ENCODE data around the gene BBS2.

The BBS2 gene

GRCh38 chr16:56542039-56542438, 22.2 kb upstream of the BBS2 start:
- Mint-ChIP-seq H3K4me3 (no peak overlapping the region), H3K4me1 (ENCODE audit: low read depth) (no peaks in the 10 kb centered on the region), H3K36me3 (ENCODE audit: low read depth) (no peaks in the 10 kb centered on the region), H3K9me3 (peaks cover 8% of the 10 kb centered on the region), H3K27ac (no peak overlapping the region), H3K27me3 (ENCODE audit: low read depth) (peaks cover 25% of the 10 kb centered on the region)
- DNase-seq (ENCODE audit: low spot score) = no peak

GRCh38 chr16:56539656-56540055, 19.8 kb upstream of the BBS2 start:
- Mint-ChIP-seq H3K27me3 (ENCODE audit: low read depth) (peaks cover 25% of the 10 kb centered on the region), H3K27ac (no peak overlapping the region), H3K4me3 (no peak overlapping the region), H3K4me1 (ENCODE audit: low read depth) (no peaks in the 10 kb centered on the region), H3K36me3 (ENCODE audit: low read depth) (no peaks in the 10 kb centered on the region), H3K9me3 (peaks cover 8% of the 10 kb centered on the region)
- no peak for DNase-seq (ENCODE audit: low spot score)

- Mint-ChIP-seq H3K36me3 (ENCODE audit: low read depth) (no peaks in the 10 kb centered on the region), H3K9me3 (peaks cover 8% of the 10 kb centered on the region), H3K4me3 (no peak overlapping the region), H3K4me1 (ENCODE audit: low read depth) (no peaks in the 10 kb centered on the region), H3K27ac (no peak overlapping the region), H3K27me3 (ENCODE audit: low read depth) (peaks cover 20% of the 10 kb centered on the region)
- no peak for DNase-seq (ENCODE audit: low spot score)
These were observed 18.5 kb upstream of the BBS2 start for GRCh38 chr16:56538331-56538730.

DNA sequence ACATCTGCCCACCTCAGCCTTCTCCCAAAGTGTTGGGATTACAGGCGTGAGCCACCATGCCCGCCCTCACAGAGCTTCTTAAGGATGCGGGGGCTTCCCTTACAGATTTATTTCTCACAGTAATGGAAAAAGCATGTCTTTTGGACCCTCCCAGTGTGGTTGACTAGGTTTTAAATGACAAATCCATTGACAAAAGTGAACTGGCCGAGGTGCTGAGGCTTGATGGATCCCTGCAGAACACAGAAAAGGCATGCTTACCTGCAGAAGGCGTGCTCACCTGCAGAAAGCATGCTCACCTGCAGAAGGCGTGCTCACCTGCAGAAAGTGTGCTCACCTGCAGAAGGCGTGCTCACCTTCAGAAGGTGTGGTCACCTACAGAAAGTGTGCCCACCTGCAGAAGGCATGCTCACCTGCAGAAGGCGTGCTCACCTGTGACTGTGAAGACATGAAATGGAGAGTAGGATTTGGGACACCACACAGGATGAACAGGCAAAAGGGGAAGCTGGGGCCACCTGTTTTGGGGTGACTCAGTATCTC, 15.1 kb upstream of the BBS2 start:
- no peaks in the 10 kb centered on the region for H3K4me1 Mint-ChIP-seq (ENCODE audit: low read depth)
- no peaks in the 10 kb centered on the region for H3K36me3 Mint-ChIP-seq (ENCODE audit: low read depth)
- H3K27me3 Mint-ChIP-seq (ENCODE audit: low read depth) = peaks cover 22% of the 10 kb centered on the region
- H3K27ac Mint-ChIP-seq = no peak overlapping the region
- H3K4me3 Mint-ChIP-seq = no peak overlapping the region
- no peak for DNase-seq (ENCODE audit: low spot score)
- no peaks in the 10 kb centered on the region for H3K9me3 Mint-ChIP-seq

- Mint-ChIP-seq H3K27ac (no peak overlapping the region), H3K4me1 (ENCODE audit: low read depth) (no peaks in the 10 kb centered on the region), H3K4me3 (no peak overlapping the region), H3K27me3 (ENCODE audit: low read depth) (peaks cover 26% of the 10 kb centered on the region), H3K36me3 (ENCODE audit: low read depth) (no peaks in the 10 kb centered on the region), H3K9me3 (no peaks in the 10 kb centered on the region)
- DNase-seq (ENCODE audit: low spot score) = no peak
These were observed 12.9 kb upstream of the BBS2 start for GRCh38 chr16:56532714-56533113.

DNA sequence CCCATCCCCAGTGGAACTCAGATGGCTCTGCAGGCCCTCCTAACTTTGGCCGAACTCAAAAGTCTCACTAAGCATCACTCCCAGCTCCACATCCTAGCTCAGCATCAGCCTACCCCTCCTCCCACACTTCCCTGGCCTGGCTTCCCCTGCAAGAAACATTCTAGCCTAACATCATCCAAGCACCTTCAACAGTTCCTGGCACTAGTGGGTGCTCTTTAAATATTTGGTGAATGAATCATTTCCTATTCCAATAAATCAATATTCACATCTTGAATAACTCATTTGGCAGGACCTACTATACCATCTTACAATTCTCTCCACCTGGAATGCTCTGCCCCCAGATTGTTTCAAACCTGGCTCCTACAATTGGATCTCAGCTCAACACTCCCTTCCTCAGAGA, 11.0 kb upstream of the BBS2 start:
- Mint-ChIP-seq H3K27ac (no peak overlapping the region), H3K4me1 (ENCODE audit: low read depth) (no peaks in the 10 kb centered on the region), H3K36me3 (ENCODE audit: low read depth) (no peaks in the 10 kb centered on the region), H3K9me3 (no peaks in the 10 kb centered on the region), H3K27me3 (ENCODE audit: low read depth) (peaks cover 30% of the 10 kb centered on the region), H3K4me3 (no peak overlapping the region)
- DNase-seq (ENCODE audit: low spot score) = no peak

DNA sequence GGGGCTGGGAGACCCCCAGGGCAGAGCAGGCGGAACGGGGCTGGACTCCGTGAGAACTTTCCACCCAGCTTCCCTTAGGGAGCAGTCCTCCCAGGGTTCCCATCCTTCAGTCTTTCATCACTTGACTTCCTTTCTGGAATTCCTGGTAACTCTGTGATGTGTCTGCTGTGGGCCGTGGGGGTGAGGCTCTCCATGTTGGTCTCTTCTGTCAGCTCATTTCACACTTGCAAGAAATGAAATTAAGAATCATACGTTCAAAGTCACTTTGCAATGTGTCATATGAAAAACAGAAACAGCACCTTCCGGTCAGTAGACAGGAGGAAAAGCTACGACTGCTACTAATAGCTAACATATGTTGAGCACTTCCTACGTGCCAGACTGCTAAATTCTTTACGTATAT, 5.4 kb upstream of the BBS2 start:
- no peak overlapping the region for H3K27ac Mint-ChIP-seq
- no peak overlapping the region for H3K4me3 Mint-ChIP-seq
- no peak for DNase-seq (ENCODE audit: low spot score)
- peaks cover 21% of the 10 kb centered on the region for H3K27me3 Mint-ChIP-seq (ENCODE audit: low read depth)
- no peaks in the 10 kb centered on the region for H3K9me3 Mint-ChIP-seq
- peaks cover 6% of the 10 kb centered on the region for H3K4me1 Mint-ChIP-seq (ENCODE audit: low read depth)
- H3K36me3 Mint-ChIP-seq (ENCODE audit: low read depth) = no peaks in the 10 kb centered on the region

- Mint-ChIP-seq H3K27me3 (ENCODE audit: low read depth) (no peaks in the 10 kb centered on the region), H3K4me1 (ENCODE audit: low read depth) (peaks cover 8% of the 10 kb centered on the region), H3K4me3 (peak overlapping the region; percentile 76), H3K36me3 (ENCODE audit: low read depth) (no peaks in the 10 kb centered on the region), H3K27ac (peak overlapping the region; percentile 47), H3K9me3 (no peaks in the 10 kb centered on the region)
- DNase-seq (ENCODE audit: low spot score) = no peak
These were observed 390 bp upstream of the BBS2 start for GRCh38 chr16:56520251-56520577.

GRCh38 chr16:56518425-56518824, 1.4 kb downstream of the BBS2 start:
- Mint-ChIP-seq H3K4me3 (peak overlapping the region; percentile 76), H3K4me1 (ENCODE audit: low read depth) (peaks cover 13% of the 10 kb centered on the region), H3K9me3 (no peaks in the 10 kb centered on the region), H3K36me3 (ENCODE audit: low read depth) (no peaks in the 10 kb centered on the region), H3K27me3 (ENCODE audit: low read depth) (no peaks in the 10 kb centered on the region), H3K27ac (no peak overlapping the region)
- DNase-seq (ENCODE audit: low spot score) = no peak

- no peak overlapping the region for H3K4me3 Mint-ChIP-seq
- no peak overlapping the region for H3K27ac Mint-ChIP-seq
- no peaks in the 10 kb centered on the region for H3K27me3 Mint-ChIP-seq (ENCODE audit: low read depth)
- peaks cover 15% of the 10 kb centered on the region for H3K4me1 Mint-ChIP-seq (ENCODE audit: low read depth)
- H3K36me3 Mint-ChIP-seq (ENCODE audit: low read depth) = no peaks in the 10 kb centered on the region
- no peaks in the 10 kb centered on the region for H3K9me3 Mint-ChIP-seq
- no peak for DNase-seq (ENCODE audit: low spot score)
These were observed 2.6 kb downstream of the BBS2 start for GRCh38 chr16:56517206-56517605.

DNA sequence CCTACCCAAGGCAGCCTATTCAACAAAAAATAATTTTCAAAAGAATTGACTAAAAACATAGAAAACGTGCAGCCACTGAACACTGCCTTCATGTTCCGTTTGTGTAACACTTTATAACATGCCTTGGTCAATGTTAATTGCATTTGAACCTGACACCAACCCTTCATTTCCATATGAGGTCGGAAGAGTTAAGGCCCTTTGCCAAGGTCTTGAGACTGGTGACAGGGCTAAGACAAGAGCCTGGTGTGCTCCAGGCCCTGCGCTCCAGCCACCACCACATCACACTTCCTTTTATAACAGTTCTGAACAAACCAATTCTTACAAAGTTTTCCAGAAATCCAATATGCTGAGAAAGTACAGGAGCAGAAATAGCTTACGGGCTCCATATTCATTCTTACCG, 4.2 kb downstream of the BBS2 start:
- no peak for DNase-seq (ENCODE audit: low spot score)
- no peak overlapping the region for H3K27ac Mint-ChIP-seq
- H3K9me3 Mint-ChIP-seq = no peaks in the 10 kb centered on the region
- peaks cover 13% of the 10 kb centered on the region for H3K4me1 Mint-ChIP-seq (ENCODE audit: low read depth)
- peaks cover 4% of the 10 kb centered on the region for H3K36me3 Mint-ChIP-seq (ENCODE audit: low read depth)
- no peaks in the 10 kb centered on the region for H3K27me3 Mint-ChIP-seq (ENCODE audit: low read depth)
- H3K4me3 Mint-ChIP-seq = no peak overlapping the region

- no peak overlapping the region for H3K4me3 Mint-ChIP-seq
- H3K27ac Mint-ChIP-seq = no peak overlapping the region
- no peak for DNase-seq (ENCODE audit: low spot score)
- H3K36me3 Mint-ChIP-seq (ENCODE audit: low read depth) = peaks cover 4% of the 10 kb centered on the region
- H3K4me1 Mint-ChIP-seq (ENCODE audit: low read depth) = peaks cover 7% of the 10 kb centered on the region
- H3K9me3 Mint-ChIP-seq = no peaks in the 10 kb centered on the region
- H3K27me3 Mint-ChIP-seq (ENCODE audit: low read depth) = no peaks in the 10 kb centered on the region
These were observed 5.0 kb downstream of the BBS2 start for GRCh38 chr16:56514845-56515244.

- Mint-ChIP-seq H3K4me3 (no peak overlapping the region), H3K9me3 (no peaks in the 10 kb centered on the region), H3K27me3 (ENCODE audit: low read depth) (no peaks in the 10 kb centered on the region), H3K27ac (no peak overlapping the region), H3K36me3 (ENCODE audit: low read depth) (peaks cover 4% of the 10 kb centered on the region), H3K4me1 (ENCODE audit: low read depth) (peaks cover 7% of the 10 kb centered on the region)
- no peak for DNase-seq (ENCODE audit: low spot score)
These were observed 5.9 kb downstream of the BBS2 start for GRCh38 chr16:56513972-56514371.

- no peak overlapping the region for H3K27ac Mint-ChIP-seq
- no peaks in the 10 kb centered on the region for H3K27me3 Mint-ChIP-seq (ENCODE audit: low read depth)
- no peak overlapping the region for H3K4me3 Mint-ChIP-seq
- peaks cover 4% of the 10 kb centered on the region for H3K36me3 Mint-ChIP-seq (ENCODE audit: low read depth)
- peaks cover 7% of the 10 kb centered on the region for H3K4me1 Mint-ChIP-seq (ENCODE audit: low read depth)
- no peaks in the 10 kb centered on the region for H3K9me3 Mint-ChIP-seq
- DNase-seq (ENCODE audit: low spot score) = no peak
These were observed 6.7 kb downstream of the BBS2 start for GRCh38 chr16:56513091-56513490.

GRCh38 chr16:56512025-56512424, 7.8 kb downstream of the BBS2 start:
- no peak for DNase-seq (ENCODE audit: low spot score)
- Mint-ChIP-seq H3K27ac (no peak overlapping the region), H3K27me3 (ENCODE audit: low read depth) (no peaks in the 10 kb centered on the region), H3K9me3 (no peaks in the 10 kb centered on the region), H3K4me1 (ENCODE audit: low read depth) (peaks cover 7% of the 10 kb centered on the region), H3K4me3 (no peak overlapping the region), H3K36me3 (ENCODE audit: low read depth) (peaks cover 6% of the 10 kb centered on the region)
